ENCODE results near the gene OAT.
"Not testable (repeated sequence)": the region's sequence is repeated elsewhere in the genome, so short reads cannot be mapped to it uniquely, and the experiment has no call there.

The OAT gene

GRCh38 chr10:124375691-124376090 lies 43.0 kb downstream of the OAT start:
- no peak for DNase-seq

- no peak for DNase-seq
Measured at GRCh38 chr10:124375353-124375614, 43.4 kb downstream of the OAT start.

GRCh38 chr10:124374535-124375352 lies 44.0 kb downstream of the OAT start:
- DNase-seq: no peak

GRCh38 chr10:124372899-124373298 lies 45.8 kb downstream of the OAT start:
- no peak for DNase-seq

- no peak for DNase-seq
Measured at GRCh38 chr10:124370426-124370825, 48.3 kb downstream of the OAT start.

- DNase-seq: no peak
Measured at GRCh38 chr10:124369986-124370385, 48.7 kb downstream of the OAT start.

GRCh38 chr10:124369533-124369932 lies 49.2 kb downstream of the OAT start:
- not testable (repeated sequence) for DNase-seq

- DNase-seq: no peak
Measured at GRCh38 chr10:124369066-124369465, 49.7 kb downstream of the OAT start.

- DNase-seq: no peak
Measured at GRCh38 chr10:124367936-124368335, 50.8 kb downstream of the OAT start.

- DNase-seq: no peak
Measured at GRCh38 chr10:124367414-124367813, 51.3 kb downstream of the OAT start.

- DNase-seq: no peak
Measured at GRCh38 chr10:124366825-124367224, 51.9 kb downstream of the OAT start.

GRCh38 chr10:124366343-124366742 lies 52.4 kb downstream of the OAT start:
- DNase-seq: no peak

GRCh38 chr10:124364674-124365073 lies 54.0 kb downstream of the OAT start:
- no peak for DNase-seq

GRCh38 chr10:124362568-124362967 lies 56.2 kb downstream of the OAT start:
- DNase-seq: no peak

GRCh38 chr10:124359336-124359832 lies 59.3 kb downstream of the OAT start:
- no peak for DNase-seq

GRCh38 chr10:124357561-124357885 lies 61.2 kb downstream of the OAT start:
- no peak for DNase-seq

- no peak for DNase-seq
Measured at GRCh38 chr10:124356701-124357560, 61.8 kb downstream of the OAT start.

GRCh38 chr10:124354411-124355382 lies 64.0 kb downstream of the OAT start:
- peak; percentile 3 for DNase-seq

GRCh38 chr10:124353896-124354295 lies 64.8 kb downstream of the OAT start:
- no peak for DNase-seq

- DNase-seq: no peak
Measured at GRCh38 chr10:124353091-124353815, 65.5 kb downstream of the OAT start.

- no peak for DNase-seq
Measured at GRCh38 chr10:124351481-124352220, 67.1 kb downstream of the OAT start.

- no peak for DNase-seq
Measured at GRCh38 chr10:124350806-124351205, 67.9 kb downstream of the OAT start.
